Stomach smooth muscle (tissue), 2 donors: Measurements from ENCODE around the gene WDFY4.

Experiments used
- H3K27ac ChIP-seq: one replicate; pipeline ENCODE4 v1.7.0; 2013; ENCODE audit warnings: mild to moderate bottlenecking, low read length, inconsistent platforms
- H3K27me3 ChIP-seq, 2 donors: one replicate each; pipeline ENCODE4 v1.7.0; 2013; ENCODE audit warnings: low read length in 2 of 2; ENCODE audit not compliant: insufficient read depth in 2 of 2, control insufficient read depth in 1 of 2
- H3K36me3 ChIP-seq, 2 donors: one replicate each; pipeline ENCODE4 v1.7.0; 2013; ENCODE audit warnings: low read length in 2 of 2; ENCODE audit not compliant: control insufficient read depth in 2 of 2, insufficient read depth in 2 of 2
- H3K4me1 ChIP-seq: one replicate; pipeline ENCODE4 v1.7.0; 2013; ENCODE audit warnings: low read length; ENCODE audit not compliant: control insufficient read depth, insufficient read depth
- H3K4me3 ChIP-seq, 2 donors: one replicate each; pipeline ENCODE4 v1.7.0; 2013; ENCODE audit warnings: low read length in 2 of 2
- H3K9ac ChIP-seq, 2 donors: one replicate each; pipeline ENCODE4 v1.7.0; 2013; ENCODE audit warnings: low read length in 2 of 2, mild to moderate bottlenecking in 1 of 2
- H3K9me3 ChIP-seq, 2 donors: one replicate each; pipeline ENCODE4 v1.7.0; 2013; ENCODE audit warnings: low read length in 2 of 2; ENCODE audit not compliant: control insufficient read depth in 2 of 2
- donor health status: healthy.
- donor health status: Pancreatic carcinoma.

The WDFY4 gene

GRCh38 chr10:48924988-48925387, 240.3 kb downstream of the WDFY4 start:
- no peaks in the 10 kb centered on the region for H3K36me3 ChIP-seq
- no peak overlapping the region for H3K4me3 ChIP-seq
- no peaks in the 10 kb centered on the region for H3K27me3 ChIP-seq
- no peak overlapping the region for H3K27ac ChIP-seq
- H3K4me1 ChIP-seq, result no peaks in the 10 kb centered on the region
- no peak overlapping the region for H3K9ac ChIP-seq
- H3K9me3 ChIP-seq, result no peaks in the 10 kb centered on the region

- Histone ChIP-seq H3K4me1 (no peaks in the 10 kb centered on the region), H3K27me3 (no peaks in the 10 kb centered on the region), H3K9ac (no peak overlapping the region), H3K27ac (no peak overlapping the region), H3K9me3 (no peaks in the 10 kb centered on the region), H3K4me3 (no peak overlapping the region), H3K36me3 (no peaks in the 10 kb centered on the region)
Observed at GRCh38 chr10:48926255-48926654, 241.6 kb downstream of the WDFY4 start.

GRCh38 chr10:48926764-48927540, 242.3 kb downstream of the WDFY4 start:
- no peaks in the 10 kb centered on the region for H3K27me3 ChIP-seq
- H3K4me3 ChIP-seq, result no peak overlapping the region
- no peaks in the 10 kb centered on the region for H3K4me1 ChIP-seq
- no peak overlapping the region for H3K9ac ChIP-seq
- H3K9me3 ChIP-seq, result no peaks in the 10 kb centered on the region
- no peaks in the 10 kb centered on the region for H3K36me3 ChIP-seq
- H3K27ac ChIP-seq, result no peak overlapping the region

- Histone ChIP-seq H3K9me3 (no peaks in the 10 kb centered on the region), H3K27me3 (no peaks in the 10 kb centered on the region), H3K36me3 (no peaks in the 10 kb centered on the region), H3K4me1 (no peaks in the 10 kb centered on the region), H3K9ac (no peak overlapping the region), H3K27ac (no peak overlapping the region), H3K4me3 (no peak overlapping the region)
Observed at GRCh38 chr10:48929413-48929990, 244.8 kb downstream of the WDFY4 start.

GRCh38 chr10:48931188-48931587, 246.5 kb downstream of the WDFY4 start:
- H3K27ac ChIP-seq, result no peak overlapping the region
- H3K4me1 ChIP-seq, result no peaks in the 10 kb centered on the region
- no peak overlapping the region for H3K9ac ChIP-seq
- H3K4me3 ChIP-seq, result no peak overlapping the region
- H3K9me3 ChIP-seq, result no peaks in the 10 kb centered on the region
- H3K27me3 ChIP-seq, result no peaks in the 10 kb centered on the region
- no peaks in the 10 kb centered on the region for H3K36me3 ChIP-seq

- no peaks in the 10 kb centered on the region for H3K9me3 ChIP-seq
- H3K27ac ChIP-seq, result no peak overlapping the region
- no peak overlapping the region for H3K9ac ChIP-seq
- no peaks in the 10 kb centered on the region for H3K4me1 ChIP-seq
- no peak overlapping the region for H3K4me3 ChIP-seq
- H3K36me3 ChIP-seq, result no peaks in the 10 kb centered on the region
- H3K27me3 ChIP-seq, result no peaks in the 10 kb centered on the region
Observed at GRCh38 chr10:48932831-48933664, 248.4 kb downstream of the WDFY4 start.

GRCh38 chr10:48934672-48935501, 250.2 kb downstream of the WDFY4 start:
- Histone ChIP-seq H3K4me1 (no peaks in the 10 kb centered on the region), H3K36me3 (no peaks in the 10 kb centered on the region), H3K9me3 (no peaks in the 10 kb centered on the region), H3K4me3 (no peak overlapping the region), H3K9ac (no peak overlapping the region), H3K27ac (no peak overlapping the region), H3K27me3 (no peaks in the 10 kb centered on the region)

GRCh38 chr10:48935577-48935976, 250.9 kb downstream of the WDFY4 start:
- no peak overlapping the region for H3K9ac ChIP-seq
- no peak overlapping the region for H3K27ac ChIP-seq
- H3K4me3 ChIP-seq, result no peak overlapping the region
- no peaks in the 10 kb centered on the region for H3K4me1 ChIP-seq
- no peaks in the 10 kb centered on the region for H3K36me3 ChIP-seq
- H3K27me3 ChIP-seq, result no peaks in the 10 kb centered on the region
- H3K9me3 ChIP-seq, result no peaks in the 10 kb centered on the region

- Histone ChIP-seq H3K9ac (no peak overlapping the region), H3K36me3 (no peaks in the 10 kb centered on the region), H3K27ac (no peak overlapping the region), H3K4me1 (no peaks in the 10 kb centered on the region), H3K9me3 (no peaks in the 10 kb centered on the region), H3K4me3 (no peak overlapping the region), H3K27me3 (no peaks in the 10 kb centered on the region)
Observed at GRCh38 chr10:48937796-48938195, 253.1 kb downstream of the WDFY4 start.

- Histone ChIP-seq H3K9ac (no peak overlapping the region), H3K27ac (no peak overlapping the region), H3K4me3 (no peak overlapping the region), H3K27me3 (no peaks in the 10 kb centered on the region), H3K36me3 (no peaks in the 10 kb centered on the region), H3K9me3 (no peaks in the 10 kb centered on the region), H3K4me1 (no peaks in the 10 kb centered on the region)
Observed at GRCh38 chr10:48938281-48938680, 253.6 kb downstream of the WDFY4 start.
